Measurements from ENCODE around the gene CEACAM4.

The CEACAM4 gene

GRCh38 chr19:41606215-41606837 lies 20.5 kb downstream of the CEACAM4 start:
- Histone ChIP-seq H3K27ac (ENCODE audit: low read depth, low read length) (no peak overlapping the region), H2BK120ac (ENCODE audit: low read depth, low read length) (no peak overlapping the region), H2AK5ac (ENCODE audit: low read length) (no peak overlapping the region), H3K4me3 (ENCODE audit: low read length) (no peak overlapping the region), H2BK5ac (ENCODE audit: low read length) (no peak overlapping the region), H4K5ac (ENCODE audit: low read length) (no peak overlapping the region), H3K23ac (ENCODE audit: low read length) (no peak overlapping the region), H3K79me1 (ENCODE audit: low read length) (no peaks in the 10 kb centered on the region), H4K8ac (ENCODE audit: low read depth, low read length) (no peak overlapping the region), H2BK15ac (replicated peaks; ENCODE audit: low read depth) (no peak overlapping the region), H3K27me3 (ENCODE audit: insufficient read depth, low read length, poor library complexity) (no peaks in the 10 kb centered on the region), H3K79me2 (ENCODE audit: control insufficient read depth, insufficient read depth, low read length) (no peaks in the 10 kb centered on the region), H3K4me2 (ENCODE audit: low read length) (no peak overlapping the region), H3K56ac (ENCODE audit: low read length) (no peak overlapping the region), H3K36me3 (ENCODE audit: control insufficient read depth, insufficient read depth, low read length) (no peaks in the 10 kb centered on the region), H3K4me1 (ENCODE audit: control insufficient read depth, low read depth, low read length) (no peaks in the 10 kb centered on the region), H3K18ac (ENCODE audit: low read length) (no peak overlapping the region), H3K4ac (ENCODE audit: low read depth, low read length) (no peak overlapping the region), H3K9ac (ENCODE audit: low read length) (no peak overlapping the region)
- DNase-seq, result no peak
- no CpG with 5 or more reads among the region's 5 CpGs for WGBS (ENCODE audit: extremely low coverage, insufficient coverage, low lambda C conversion rate)

GRCh38 chr19:41604831-41605230 lies 22.0 kb downstream of the CEACAM4 start:
- Histone ChIP-seq H2AK5ac (ENCODE audit: low read length) (no peak overlapping the region), H4K5ac (ENCODE audit: low read length) (no peak overlapping the region), H3K4me3 (ENCODE audit: low read length) (no peak overlapping the region), H3K4ac (ENCODE audit: low read depth, low read length) (no peak overlapping the region), H3K79me2 (ENCODE audit: control insufficient read depth, insufficient read depth, low read length) (no peaks in the 10 kb centered on the region), H4K8ac (ENCODE audit: low read depth, low read length) (no peak overlapping the region), H2BK120ac (ENCODE audit: low read depth, low read length) (no peak overlapping the region), H3K9ac (ENCODE audit: low read length) (no peak overlapping the region), H3K27me3 (ENCODE audit: insufficient read depth, low read length, poor library complexity) (no peaks in the 10 kb centered on the region), H3K18ac (ENCODE audit: low read length) (no peak overlapping the region), H3K36me3 (ENCODE audit: control insufficient read depth, insufficient read depth, low read length) (no peaks in the 10 kb centered on the region), H3K23ac (ENCODE audit: low read length) (no peak overlapping the region), H3K4me1 (ENCODE audit: control insufficient read depth, low read depth, low read length) (no peaks in the 10 kb centered on the region), H3K56ac (ENCODE audit: low read length) (no peak overlapping the region), H3K27ac (ENCODE audit: low read depth, low read length) (no peak overlapping the region), H2BK15ac (replicated peaks; ENCODE audit: low read depth) (no peak overlapping the region), H3K4me2 (ENCODE audit: low read length) (no peak overlapping the region), H2BK5ac (ENCODE audit: low read length) (no peak overlapping the region), H3K79me1 (ENCODE audit: low read length) (no peaks in the 10 kb centered on the region)
- no CpG with 5 or more reads among the region's 3 CpGs for WGBS (ENCODE audit: extremely low coverage, insufficient coverage, low lambda C conversion rate)
- DNase-seq, result no peak

- no CpG with 5 or more reads among the region's 4 CpGs for WGBS (ENCODE audit: extremely low coverage, insufficient coverage, low lambda C conversion rate)
- no peak for DNase-seq
Observed at GRCh38 chr19:41601771-41602170, 25.1 kb downstream of the CEACAM4 start.

GRCh38 chr19:41599175-41599966 lies 27.5 kb downstream of the CEACAM4 start:
- Histone ChIP-seq H3K79me1 (ENCODE audit: low read length) (no peaks in the 10 kb centered on the region), H4K5ac (ENCODE audit: low read length) (no peak overlapping the region), H3K4me2 (ENCODE audit: low read length) (no peak overlapping the region), H4K8ac (ENCODE audit: low read depth, low read length) (no peak overlapping the region), H3K79me2 (ENCODE audit: control insufficient read depth, insufficient read depth, low read length) (no peaks in the 10 kb centered on the region), H3K18ac (ENCODE audit: low read length) (no peak overlapping the region), H2BK5ac (ENCODE audit: low read length) (no peak overlapping the region), H3K4ac (ENCODE audit: low read depth, low read length) (no peak overlapping the region), H3K27ac (ENCODE audit: low read depth, low read length) (no peak overlapping the region), H3K4me1 (ENCODE audit: control insufficient read depth, low read depth, low read length) (no peaks in the 10 kb centered on the region), H3K4me3 (ENCODE audit: low read length) (no peak overlapping the region), H3K36me3 (ENCODE audit: control insufficient read depth, insufficient read depth, low read length) (no peaks in the 10 kb centered on the region), H2BK15ac (replicated peaks; ENCODE audit: low read depth) (no peak overlapping the region), H3K27me3 (ENCODE audit: insufficient read depth, low read length, poor library complexity) (no peaks in the 10 kb centered on the region), H3K9ac (ENCODE audit: low read length) (no peak overlapping the region), H2AK5ac (ENCODE audit: low read length) (no peak overlapping the region), H3K23ac (ENCODE audit: low read length) (no peak overlapping the region), H2BK120ac (ENCODE audit: low read depth, low read length) (no peak overlapping the region), H3K56ac (ENCODE audit: low read length) (no peak overlapping the region)
- WGBS (ENCODE audit: extremely low coverage, insufficient coverage, low lambda C conversion rate), result no CpG with 5 or more reads among the region's 6 CpGs
- no peak for DNase-seq

More at GRCh38 chr19:41601771-41602170, 25.1 kb downstream of the CEACAM4 start:
- Histone ChIP-seq H3K27me3 (ENCODE audit: insufficient read depth, low read length, poor library complexity) (no peaks in the 10 kb centered on the region), H2BK5ac (ENCODE audit: low read length) (no peak overlapping the region), H3K4me3 (ENCODE audit: low read length) (no peak overlapping the region), H4K8ac (ENCODE audit: low read depth, low read length) (no peak overlapping the region), H2BK120ac (ENCODE audit: low read depth, low read length) (no peak overlapping the region), H3K36me3 (ENCODE audit: control insufficient read depth, insufficient read depth, low read length) (no peaks in the 10 kb centered on the region), H3K9ac (ENCODE audit: low read length) (no peak overlapping the region), H2AK5ac (ENCODE audit: low read length) (no peak overlapping the region), H3K27ac (ENCODE audit: low read depth, low read length) (no peak overlapping the region), H3K4ac (ENCODE audit: low read depth, low read length) (no peak overlapping the region), H3K23ac (ENCODE audit: low read length) (no peak overlapping the region), H4K5ac (ENCODE audit: low read length) (no peak overlapping the region), H3K79me2 (ENCODE audit: control insufficient read depth, insufficient read depth, low read length) (no peaks in the 10 kb centered on the region), H3K56ac (ENCODE audit: low read length) (no peak overlapping the region), H3K79me1 (ENCODE audit: low read length) (no peaks in the 10 kb centered on the region), H2BK15ac (replicated peaks; ENCODE audit: low read depth) (no peak overlapping the region), H3K4me1 (ENCODE audit: control insufficient read depth, low read depth, low read length) (no peaks in the 10 kb centered on the region), H3K18ac (ENCODE audit: low read length) (no peak overlapping the region), H3K4me2 (ENCODE audit: low read length) (no peak overlapping the region)

- Histone ChIP-seq H3K4ac (ENCODE audit: low read depth, low read length) (no peak overlapping the region), H3K36me3 (ENCODE audit: control insufficient read depth, insufficient read depth, low read length) (no peaks in the 10 kb centered on the region), H2BK15ac (replicated peaks; ENCODE audit: low read depth) (no peak overlapping the region), H2BK5ac (ENCODE audit: low read length) (no peak overlapping the region), H2BK120ac (ENCODE audit: low read depth, low read length) (no peak overlapping the region), H3K27me3 (ENCODE audit: insufficient read depth, low read length, poor library complexity) (no peaks in the 10 kb centered on the region), H3K4me2 (ENCODE audit: low read length) (no peak overlapping the region), H3K79me1 (ENCODE audit: low read length) (no peaks in the 10 kb centered on the region), H3K9ac (ENCODE audit: low read length) (no peak overlapping the region), H3K27ac (ENCODE audit: low read depth, low read length) (no peak overlapping the region), H4K8ac (ENCODE audit: low read depth, low read length) (no peak overlapping the region), H3K79me2 (ENCODE audit: control insufficient read depth, insufficient read depth, low read length) (no peaks in the 10 kb centered on the region), H2AK5ac (ENCODE audit: low read length) (no peak overlapping the region), H3K4me3 (ENCODE audit: low read length) (no peak overlapping the region), H3K18ac (ENCODE audit: low read length) (no peak overlapping the region), H3K23ac (ENCODE audit: low read length) (no peak overlapping the region), H3K56ac (ENCODE audit: low read length) (no peak overlapping the region), H4K5ac (ENCODE audit: low read length) (no peak overlapping the region), H3K4me1 (ENCODE audit: control insufficient read depth, low read depth, low read length) (no peaks in the 10 kb centered on the region)
- WGBS (ENCODE audit: extremely low coverage, insufficient coverage, low lambda C conversion rate), result no CpG with 5 or more reads among the region's 10 CpGs
- peak; percentile 78 for DNase-seq
Observed at GRCh38 chr19:41597600-41598041, 29.3 kb downstream of the CEACAM4 start.

Measured in mesendoderm (in vitro differentiated cells).